Glutamatergic neuron (in vitro differentiated cells): ENCODE data around the gene TRIM9. TPM values are rescaled to one million over a fixed set of nuclear protein-coding genes. Genes with fewer than 3 reads are reported as not detected.

Experiments used
- DNase-seq: peaks from one replicate; pipeline ENCODE4 v3.0.0; 2022
- H3K27ac Mint-ChIP-seq: one replicate; pipeline ENCODE4 v1.8.0; 2020; ENCODE audit warnings: mild to moderate bottlenecking, mixed read lengths, inconsistent platforms; ENCODE audit not compliant: unreplicated experiment
- H3K27me3 Mint-ChIP-seq: one replicate; pipeline ENCODE4 v1.8.0; 2020; ENCODE audit warnings: mild to moderate bottlenecking, moderate library complexity, mixed read lengths, inconsistent platforms; ENCODE audit not compliant: unreplicated experiment
- H3K36me3 Mint-ChIP-seq: one replicate; pipeline ENCODE4 v1.8.0; 2020; ENCODE audit warnings: mild to moderate bottlenecking, mixed read lengths, inconsistent platforms; ENCODE audit not compliant: unreplicated experiment
- H3K4me1 Mint-ChIP-seq: one replicate; pipeline ENCODE4 v1.8.0; 2020; ENCODE audit warnings: mild to moderate bottlenecking, low read depth, mixed read lengths, inconsistent platforms; ENCODE audit not compliant: unreplicated experiment
- H3K4me3 Mint-ChIP-seq: one replicate; pipeline ENCODE4 v1.8.0; 2020; ENCODE audit warnings: mild to moderate bottlenecking, mixed read lengths, inconsistent platforms; ENCODE audit not compliant: unreplicated experiment
- H3K9me3 Mint-ChIP-seq: one replicate; pipeline ENCODE4 v1.8.0; 2020; ENCODE audit warnings: mild to moderate bottlenecking, moderate library complexity, mixed read lengths, inconsistent platforms; ENCODE audit not compliant: unreplicated experiment
- CTCF ChIP-seq: fragments of 200-600 bp; sonication (generic); IDR thresholded peaks from one replicate; pipeline ENCODE4 v1.5.0; 2021; ENCODE audit not compliant: partially characterized antibody, unreplicated experiment
- total RNA-seq: library from RNA; stranded (reverse); fragmentation: NEBNext Ultra II Directional; extraction: Animal tissue kit (Norgen Biotek cat#: 25700); gene quantifications from one replicate; pipeline ENCODE4 v1.2.1, GENCODE V29; 2021; ENCODE audit not compliant: unreplicated experiment

TRIM9 gene
- total RNA-seq, 1 donor from 2014 or later: 11.9 TPM

GRCh38 chr14:51079085-51079484 is 15.8 kb downstream of the TRIM9 start:
- no peaks in the 10 kb centered on the region for H3K36me3 Mint-ChIP-seq
- no peak overlapping the region for H3K4me3 Mint-ChIP-seq
- TF ChIP-seq CTCF: no peak
- H3K9me3 Mint-ChIP-seq: no peaks in the 10 kb centered on the region
- no peaks in the 10 kb centered on the region for H3K27me3 Mint-ChIP-seq
- DNase-seq: no peak
- H3K4me1 Mint-ChIP-seq: no peaks in the 10 kb centered on the region
- no peak overlapping the region for H3K27ac Mint-ChIP-seq

GRCh38 chr14:51074701-51075385 is 20.1 kb downstream of the TRIM9 start:
- Mint-ChIP-seq H3K4me1 (no peaks in the 10 kb centered on the region), H3K27ac (no peak overlapping the region), H3K9me3 (peaks cover 2% of the 10 kb centered on the region), H3K27me3 (no peaks in the 10 kb centered on the region), H3K4me3 (no peak overlapping the region), H3K36me3 (no peaks in the 10 kb centered on the region)
- no peak for DNase-seq
- no peak for TF ChIP-seq CTCF

GRCh38 chr14:51073731-51074130 is 21.2 kb downstream of the TRIM9 start:
- Mint-ChIP-seq H3K4me1 (no peaks in the 10 kb centered on the region), H3K27ac (no peak overlapping the region), H3K9me3 (peaks cover 2% of the 10 kb centered on the region), H3K4me3 (no peak overlapping the region), H3K36me3 (no peaks in the 10 kb centered on the region), H3K27me3 (no peaks in the 10 kb centered on the region)
- TF ChIP-seq CTCF: no peak
- no peak for DNase-seq

- H3K27ac Mint-ChIP-seq: no peak overlapping the region
- H3K9me3 Mint-ChIP-seq: peaks cover 2% of the 10 kb centered on the region
- no peaks in the 10 kb centered on the region for H3K27me3 Mint-ChIP-seq
- no peaks in the 10 kb centered on the region for H3K4me1 Mint-ChIP-seq
- H3K36me3 Mint-ChIP-seq: no peaks in the 10 kb centered on the region
- no peak for DNase-seq
- TF ChIP-seq CTCF: no peak
- H3K4me3 Mint-ChIP-seq: no peak overlapping the region
Observed at GRCh38 chr14:51072976-51073375, 21.9 kb downstream of the TRIM9 start.

GRCh38 chr14:51071857-51072256 is 23.0 kb downstream of the TRIM9 start:
- Mint-ChIP-seq H3K36me3 (no peaks in the 10 kb centered on the region), H3K4me3 (no peak overlapping the region), H3K27ac (no peak overlapping the region), H3K4me1 (no peaks in the 10 kb centered on the region), H3K27me3 (no peaks in the 10 kb centered on the region), H3K9me3 (peaks cover 2% of the 10 kb centered on the region)
- TF ChIP-seq CTCF: no peak
- DNase-seq: no peak
